ENCODE data around the gene LDB3.

LDB3 gene

GRCh38 chr10:86665218-86665607 is 3.1 kb upstream of the LDB3 start:
- H3K4me3 ChIP-seq (ENCODE audit: low read depth, low read length) = no peak overlapping the region
- TF ChIP-seq CTCF (IDR thresholded peaks at IDR 0.05; ENCODE audit: borderline replicate concordance, insufficient read depth, low read depth, low read length) = no peak

- H3K4me3 ChIP-seq (ENCODE audit: low read depth, low read length) = no peak overlapping the region
- TF ChIP-seq CTCF (IDR thresholded peaks at IDR 0.05; ENCODE audit: borderline replicate concordance, insufficient read depth, low read depth, low read length) = no peak
Measured at GRCh38 chr10:86665868-86666267, 2.4 kb upstream of the LDB3 start.

GRCh38 chr10:86666538-86666937 is 1.8 kb upstream of the LDB3 start:
- no peak for TF ChIP-seq CTCF (IDR thresholded peaks at IDR 0.05; ENCODE audit: borderline replicate concordance, insufficient read depth, low read depth, low read length)
- no peak overlapping the region for H3K4me3 ChIP-seq (ENCODE audit: low read depth, low read length)

GRCh38 chr10:86667421-86668181 is 710 bp upstream of the LDB3 start:
- TF ChIP-seq CTCF (IDR thresholded peaks at IDR 0.05; ENCODE audit: borderline replicate concordance, insufficient read depth, low read depth, low read length) = no peak
- no peak overlapping the region for H3K4me3 ChIP-seq (ENCODE audit: low read depth, low read length)

DNA sequence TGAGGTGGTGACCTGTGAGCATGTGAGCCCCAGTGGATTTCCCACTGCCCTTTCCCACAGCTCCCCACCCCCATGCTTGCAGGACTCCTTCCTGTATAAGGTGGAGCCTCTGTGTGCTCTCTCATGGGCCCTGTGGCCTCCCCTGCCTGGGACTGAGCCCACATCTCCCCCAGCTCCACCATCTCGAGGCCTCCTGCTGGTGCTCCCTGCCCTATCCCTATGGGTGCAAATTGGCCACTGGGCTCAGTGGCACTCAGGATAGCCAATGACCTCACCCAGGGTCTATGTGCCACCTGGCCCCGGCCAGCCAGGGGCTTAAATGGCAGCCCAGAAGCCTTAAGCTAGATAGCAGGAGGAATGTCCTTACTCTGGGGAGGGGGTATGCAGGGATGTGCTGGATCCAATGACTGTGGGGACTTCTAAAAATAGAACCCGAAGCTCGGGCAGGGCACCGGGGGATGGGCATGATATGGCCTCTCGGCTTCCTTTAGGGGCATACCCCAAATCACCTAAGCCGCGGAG is 2.0 kb downstream of the LDB3 start:
- H3K4me3 ChIP-seq (ENCODE audit: low read depth, low read length) = no peak overlapping the region
- TF ChIP-seq CTCF (IDR thresholded peaks at IDR 0.05; ENCODE audit: borderline replicate concordance, insufficient read depth, low read depth, low read length) = no peak

DNA sequence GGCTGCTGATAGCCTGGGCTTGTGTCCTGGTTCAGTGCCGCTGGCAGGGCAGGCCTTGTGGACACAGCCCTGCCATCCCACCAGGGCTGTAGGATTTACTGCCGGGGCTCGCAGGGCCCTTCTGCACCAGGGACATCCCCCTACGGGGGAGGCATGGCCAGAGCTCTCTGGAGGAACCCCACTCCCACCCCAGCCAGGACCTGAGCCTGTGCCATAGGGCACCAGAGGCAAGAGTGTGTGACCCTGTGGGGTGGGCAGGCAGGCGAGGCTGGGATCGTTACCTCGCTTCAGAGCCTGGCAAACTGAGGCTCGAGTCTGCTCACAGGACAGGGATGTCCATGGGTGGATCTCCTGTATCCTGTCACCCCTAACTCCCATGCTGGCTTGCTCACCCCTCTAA is 2.6 kb downstream of the LDB3 start:
- TF ChIP-seq CTCF (IDR thresholded peaks at IDR 0.05; ENCODE audit: borderline replicate concordance, insufficient read depth, low read depth, low read length) = no peak

GRCh38 chr10:86671419-86671818 is 3.1 kb downstream of the LDB3 start:
- no peak for TF ChIP-seq CTCF (IDR thresholded peaks at IDR 0.05; ENCODE audit: borderline replicate concordance, insufficient read depth, low read depth, low read length)
- H3K4me3 ChIP-seq (ENCODE audit: low read depth, low read length) = no peak overlapping the region

More for the DNA sequence above, 2.6 kb downstream of the LDB3 start:
- H3K4me3 ChIP-seq (ENCODE audit: low read depth, low read length) = no peak overlapping the region
